GM21723 (cell line): ENCODE data around the gene NEB.
"Not testable (repeated sequence)": the region's sequence is repeated elsewhere in the genome, so short reads cannot be mapped to it uniquely, and the experiment has no call there.

Experiments
- ATAC-seq: cut with Tn5 transposase; IDR thresholded peaks from one replicate; pipeline ENCODE4 v1.9.1; 2021; ENCODE audit warnings: mild to moderate bottlenecking, moderate library complexity; ENCODE audit not compliant: unreplicated experiment

NEB gene

DNA sequence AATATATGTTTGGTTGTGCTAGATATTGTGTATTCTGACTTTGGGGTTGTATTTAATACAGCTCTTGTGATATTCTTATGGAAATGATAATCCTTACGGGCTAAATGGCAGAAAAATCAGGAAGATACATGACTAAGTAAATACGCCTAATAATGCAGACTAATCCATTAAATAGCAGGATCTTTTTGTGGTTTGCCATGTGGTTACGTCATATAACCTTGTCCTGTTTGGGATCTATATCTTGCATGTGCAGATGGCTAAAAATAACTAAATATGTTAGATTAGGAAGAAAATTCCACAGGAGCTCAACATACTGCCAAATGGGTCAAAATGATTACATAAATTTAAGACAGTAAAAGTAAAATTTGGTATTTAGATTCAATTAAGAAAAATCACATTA is 83.0 kb downstream of the NEB start:
- ATAC-seq, result no peak

DNA sequence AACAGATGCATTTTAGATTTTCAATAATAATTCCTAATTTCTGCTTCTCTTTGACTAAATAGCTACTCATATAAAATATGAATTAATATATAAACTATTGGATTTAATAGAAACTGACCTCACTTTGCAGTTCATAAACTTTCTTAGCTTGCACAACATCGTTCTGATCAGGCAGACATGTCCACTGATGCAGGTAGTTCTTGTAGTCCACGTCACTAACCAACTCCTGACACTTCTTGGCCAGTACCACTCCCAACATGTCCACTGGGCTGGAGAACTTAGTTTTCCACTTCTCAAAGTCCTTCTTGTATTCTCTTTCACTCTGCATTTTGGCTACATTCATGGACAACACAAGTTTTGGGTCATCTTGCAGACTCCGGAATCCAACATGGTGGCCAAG is 83.8 kb downstream of the NEB start:
- no peak for ATAC-seq

DNA sequence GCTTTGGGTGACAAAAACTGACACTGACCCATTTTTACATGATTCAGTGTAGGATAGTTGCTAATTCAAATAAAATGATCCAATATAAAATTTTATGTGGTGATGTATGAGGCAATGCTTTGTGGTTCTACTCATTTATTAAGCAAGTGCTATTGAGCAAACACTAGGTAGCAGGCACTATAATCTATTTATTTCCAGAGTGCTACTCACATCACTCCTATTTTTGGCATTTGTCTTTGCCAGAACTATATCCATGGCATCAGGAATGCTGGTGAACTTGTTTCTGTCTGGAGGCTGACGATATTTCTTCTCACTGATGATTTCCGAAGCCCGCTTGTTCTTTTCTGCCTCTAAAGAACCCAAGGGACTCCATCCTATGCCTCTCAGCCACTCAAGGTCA is 84.3 kb downstream of the NEB start:
- no peak for ATAC-seq

DNA sequence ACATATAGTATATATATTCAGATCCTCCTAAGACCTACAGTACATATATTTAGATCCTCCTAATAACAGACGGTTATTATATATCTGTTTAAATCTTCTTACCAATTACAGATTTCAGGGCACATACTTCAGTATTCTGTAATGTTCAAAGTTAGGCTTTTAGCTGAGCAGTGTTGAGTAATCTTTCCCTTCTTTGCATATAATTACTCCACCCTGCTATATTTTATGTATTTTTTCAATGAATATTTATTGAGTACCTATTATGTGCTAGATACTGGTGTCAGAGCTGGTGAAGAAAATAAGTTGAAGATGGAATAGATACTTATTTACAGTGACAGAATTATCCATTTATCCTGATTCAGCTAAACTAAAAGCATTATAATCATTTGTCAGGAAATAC is 84.9 kb downstream of the NEB start:
- no peak for ATAC-seq

DNA sequence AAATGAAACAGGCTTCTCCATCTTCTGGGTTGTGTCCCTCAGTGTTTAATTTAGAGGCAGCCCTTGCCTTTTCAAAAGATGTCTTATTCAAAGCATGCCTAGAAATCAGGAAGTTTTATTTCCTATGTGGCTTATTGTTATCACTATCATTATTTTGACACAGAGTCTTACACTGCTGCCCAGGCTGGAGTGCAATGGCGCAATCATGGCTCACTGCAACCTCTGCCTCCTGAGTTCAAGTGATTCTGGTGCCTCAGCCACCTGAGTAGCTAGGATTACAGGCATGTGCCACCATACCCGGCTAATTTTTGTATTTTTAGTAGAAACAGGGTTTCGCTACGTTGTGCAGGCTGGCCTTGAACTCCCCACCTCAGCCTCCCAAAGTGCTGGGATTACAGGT is 87.8 kb downstream of the NEB start:
- ATAC-seq, result not testable (repeated sequence)

DNA sequence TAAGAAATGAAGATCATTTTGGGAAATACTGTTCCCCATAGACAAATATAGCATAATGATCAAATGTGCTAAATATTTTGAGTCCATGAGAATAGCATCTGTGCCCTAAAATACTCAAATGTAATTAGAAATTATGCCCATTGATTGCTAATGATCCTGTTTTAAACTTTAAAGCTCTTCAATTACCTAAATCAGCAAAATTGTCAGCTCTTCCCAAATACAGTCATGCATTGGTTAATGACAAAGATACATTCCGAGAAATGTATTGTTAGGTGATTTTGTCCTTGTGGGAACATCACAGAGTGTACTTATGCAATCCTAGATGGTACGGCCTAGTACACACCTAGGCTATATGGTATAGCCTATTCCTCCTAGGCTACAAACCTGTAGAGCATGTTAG is 89.7 kb downstream of the NEB start:
- no peak for ATAC-seq

DNA sequence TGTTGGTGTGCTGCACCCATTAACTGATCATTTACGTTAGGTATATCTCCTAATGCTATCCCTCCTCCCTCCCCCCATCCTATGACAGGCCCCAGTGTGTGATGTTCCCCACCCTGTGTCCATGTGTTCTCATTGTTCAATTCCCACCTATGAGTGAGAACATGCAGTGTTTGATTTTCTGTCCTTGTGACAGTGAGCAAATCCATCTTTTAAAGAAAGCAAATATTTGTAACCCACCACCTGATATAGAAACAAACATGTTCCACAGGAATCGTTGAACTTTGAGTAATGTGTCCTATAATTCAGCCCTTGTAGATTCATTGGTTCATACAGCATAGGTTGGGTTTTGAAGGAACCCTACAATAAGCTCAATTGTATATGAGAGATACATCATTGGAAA is 92.4 kb downstream of the NEB start:
- ATAC-seq, result not testable (repeated sequence)

DNA sequence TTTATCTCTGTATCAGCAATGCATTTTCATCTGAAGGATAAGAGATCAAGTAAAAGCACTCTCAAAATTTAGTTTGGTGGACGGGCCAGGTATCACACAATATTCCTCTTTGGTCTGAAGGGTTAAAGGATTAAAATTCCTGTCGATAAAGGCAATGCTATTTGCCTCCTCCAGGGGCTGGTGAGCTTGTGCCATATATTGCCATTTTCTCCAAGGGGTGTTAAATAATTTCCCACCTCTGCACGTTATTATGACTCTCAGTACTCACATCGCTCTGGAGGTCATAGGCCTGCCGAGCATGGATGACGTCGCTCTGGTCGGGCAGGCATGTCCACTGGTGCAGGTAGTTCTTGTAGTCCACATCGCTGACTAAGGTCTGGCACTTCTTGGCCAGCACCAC is 94.2 kb downstream of the NEB start:
- ATAC-seq, result no peak

DNA sequence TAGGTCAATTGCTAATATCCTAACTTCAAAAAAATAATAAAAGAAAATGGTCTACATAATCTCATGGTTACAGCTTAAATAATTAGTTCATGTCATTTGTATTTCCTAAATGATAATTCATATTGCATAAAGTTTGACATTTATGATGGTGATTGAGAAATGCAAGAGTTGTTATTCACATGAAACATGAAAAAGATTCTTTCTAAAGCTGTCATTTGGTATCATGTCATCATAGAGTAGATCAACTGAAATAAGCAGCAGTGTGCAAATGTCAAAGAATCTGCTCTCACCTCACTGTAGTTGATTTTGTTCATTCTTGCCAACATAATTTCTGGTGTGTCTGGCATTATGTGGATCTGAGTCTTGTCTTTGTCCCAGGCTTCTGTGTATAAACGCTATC is 95.3 kb downstream of the NEB start:
- no peak for ATAC-seq

DNA sequence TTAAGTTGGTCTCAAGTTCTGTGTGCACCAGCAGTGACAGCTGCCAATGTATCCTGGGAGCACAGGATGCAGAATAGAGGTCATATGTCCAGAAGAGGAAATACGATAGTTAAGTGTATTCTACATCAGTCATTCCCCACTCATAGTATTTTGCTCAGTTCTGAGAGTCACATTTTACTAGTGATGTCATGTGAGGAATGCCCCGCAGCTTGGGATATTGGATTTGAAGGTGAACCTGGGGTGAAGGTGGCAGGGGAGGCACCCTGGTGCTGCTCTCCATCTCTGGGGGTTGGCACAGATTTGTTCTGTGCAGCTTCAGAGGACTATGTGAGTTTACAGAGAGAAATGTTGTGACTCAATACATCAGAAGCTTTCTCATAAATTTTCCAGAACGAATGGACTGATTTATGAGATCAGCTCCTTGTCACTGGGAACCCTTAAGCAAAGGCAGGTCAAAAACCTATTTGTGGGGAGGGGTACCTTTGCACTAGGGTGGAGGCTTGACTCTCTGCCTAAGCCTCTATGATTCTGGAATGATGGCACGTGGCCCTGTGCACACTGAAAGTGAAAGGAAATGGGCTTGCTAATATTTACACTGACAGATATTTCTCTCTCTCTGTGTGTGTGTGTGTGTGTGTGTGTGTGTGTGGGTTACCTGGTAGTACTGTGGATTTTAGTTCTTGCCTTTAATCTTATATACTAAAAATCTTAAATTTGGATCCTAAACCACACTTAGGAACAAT is 95.9 kb downstream of the NEB start:
- peak; percentile 65 for ATAC-seq

DNA sequence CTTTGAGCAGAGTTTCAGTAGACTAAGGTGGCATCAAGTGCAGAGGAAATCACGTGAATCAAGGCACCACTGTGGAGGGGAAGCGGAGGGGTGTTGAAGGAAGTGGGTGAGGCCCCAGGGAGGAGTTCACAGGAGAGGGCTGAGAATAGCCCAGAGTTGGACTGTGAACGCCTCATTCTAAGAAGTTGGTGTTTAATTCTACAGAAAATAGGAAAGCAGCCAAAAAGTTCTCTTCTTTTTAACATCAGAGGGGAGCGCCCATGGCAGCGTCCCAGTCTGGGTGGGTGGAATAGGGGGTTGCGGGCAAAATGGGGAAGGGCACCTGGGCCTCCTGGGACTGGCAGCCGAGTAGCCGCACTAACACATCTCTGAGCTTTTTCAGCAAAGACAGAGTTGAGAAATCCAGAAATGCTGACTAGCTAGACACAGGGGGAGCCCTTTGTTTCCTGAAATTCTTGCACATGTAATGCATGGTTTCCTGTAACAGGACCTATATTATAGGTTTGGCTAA is 97.0 kb downstream of the NEB start:
- ATAC-seq, result peak; percentile 58

DNA sequence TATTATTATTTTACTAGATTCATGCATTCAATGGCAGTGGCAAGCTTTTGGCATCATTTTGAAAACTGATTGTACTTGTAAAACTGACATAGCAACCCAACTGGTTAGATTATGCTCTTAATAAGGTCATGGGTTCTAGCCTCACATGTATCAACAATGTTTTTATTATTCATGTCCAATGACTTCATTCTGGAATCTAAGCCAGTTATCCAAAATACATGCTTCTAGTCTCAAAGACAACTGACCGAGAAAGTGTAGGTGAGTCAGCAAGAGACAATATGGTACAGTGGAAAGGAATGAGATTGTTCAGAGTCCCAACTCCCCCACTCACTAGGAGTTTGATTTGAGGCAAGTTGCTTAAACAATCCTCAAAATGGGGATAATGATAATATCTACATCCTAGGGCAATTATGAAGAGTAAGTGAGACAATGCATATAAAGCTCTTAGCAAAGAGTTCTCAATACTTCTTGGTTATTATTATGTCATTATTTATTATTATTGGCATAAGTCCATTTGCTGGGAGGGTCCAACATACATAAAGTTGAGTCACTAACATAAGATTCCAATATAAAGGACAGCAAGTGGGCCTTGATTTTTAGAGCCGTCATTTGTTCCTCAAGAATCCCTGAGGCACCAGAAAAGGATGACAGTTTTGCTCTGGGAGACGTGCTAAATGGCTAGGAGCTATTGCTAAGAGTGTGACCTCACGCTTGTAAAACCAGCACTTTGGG is 99.4 kb downstream of the NEB start:
- ATAC-seq, result no peak

DNA sequence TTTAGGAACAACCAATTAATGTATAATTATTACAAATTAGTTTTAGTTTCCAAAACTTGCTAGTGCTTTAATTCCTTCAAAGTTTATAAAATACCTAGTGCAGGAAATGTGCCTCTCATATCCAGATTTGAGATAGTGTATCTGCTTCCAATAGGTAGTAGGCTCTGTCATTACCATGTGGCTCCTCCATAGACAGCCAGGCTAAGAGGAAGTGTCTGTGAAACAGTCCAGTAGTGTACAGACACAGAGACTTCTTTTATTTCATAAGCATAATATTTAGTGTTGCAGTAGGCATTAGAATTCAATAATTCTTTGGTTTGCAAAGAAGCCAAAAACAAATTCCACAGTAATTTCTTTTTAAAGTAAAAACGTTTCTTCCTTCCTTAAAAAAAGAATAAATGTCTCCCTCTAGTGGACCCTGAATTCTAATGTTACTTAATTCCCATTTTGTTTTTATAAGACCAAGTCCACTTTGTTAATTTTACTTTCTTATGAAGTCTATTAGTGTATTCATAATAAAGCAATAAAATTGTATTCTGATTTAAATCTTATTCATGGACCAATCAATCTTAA is 101.2 kb downstream of the NEB start:
- no peak for ATAC-seq

DNA sequence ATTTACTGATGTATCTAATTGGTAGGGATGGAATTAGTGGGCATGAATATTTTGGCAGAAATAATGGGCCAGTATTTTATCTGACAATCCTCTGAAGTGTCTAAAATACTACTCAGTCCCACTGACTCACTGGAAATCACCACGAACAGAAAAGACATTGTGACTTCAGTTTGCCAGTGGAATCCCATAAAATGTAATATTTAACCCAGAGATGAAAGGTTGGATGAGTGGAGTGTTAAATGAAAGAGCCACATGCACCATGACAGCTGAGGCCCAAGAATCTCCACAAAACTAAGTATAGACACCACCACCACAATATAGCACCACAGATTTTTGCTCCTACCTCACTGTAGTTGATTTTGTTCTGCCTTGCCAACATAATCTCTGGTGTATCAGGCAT is 103.9 kb downstream of the NEB start:
- ATAC-seq, result no peak

DNA sequence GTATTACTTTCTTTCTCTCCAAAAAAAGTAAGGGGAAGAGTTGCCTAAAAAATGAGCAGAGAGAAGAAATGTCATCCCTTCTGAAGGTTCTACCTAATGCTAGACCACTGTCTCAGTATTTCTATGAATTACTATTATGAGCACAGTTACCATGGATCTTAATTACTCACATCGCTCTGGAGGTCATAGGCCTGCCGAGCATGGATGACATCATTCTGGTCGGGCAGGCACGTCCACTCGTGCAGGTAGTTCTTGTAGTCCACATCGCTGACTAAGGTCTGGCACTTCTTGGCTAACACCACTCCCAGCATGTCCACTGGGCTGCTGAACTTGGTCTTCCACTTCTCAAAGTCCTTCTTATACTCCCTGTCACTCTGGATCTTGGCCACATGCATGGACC is 106.9 kb downstream of the NEB start:
- ATAC-seq, result no peak

DNA sequence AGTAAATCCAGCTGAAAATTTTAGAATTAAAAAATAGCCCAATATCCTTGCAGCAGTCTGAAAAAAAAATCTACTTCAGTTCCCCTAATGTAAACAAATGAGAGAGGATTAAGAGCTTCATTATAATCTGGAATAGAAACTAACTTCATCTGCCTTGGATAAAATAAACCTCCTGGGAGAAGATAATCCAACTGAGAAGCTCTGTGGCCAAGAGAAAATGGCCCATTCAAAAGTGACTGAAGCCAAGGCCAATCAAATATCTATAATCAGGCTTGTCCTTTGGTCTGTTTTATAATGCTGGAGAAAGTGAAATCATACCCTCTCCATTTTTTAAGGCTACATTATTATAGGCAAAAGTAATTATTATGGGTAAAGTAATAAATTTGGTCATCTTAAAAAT is 110.0 kb downstream of the NEB start:
- no peak for ATAC-seq

DNA sequence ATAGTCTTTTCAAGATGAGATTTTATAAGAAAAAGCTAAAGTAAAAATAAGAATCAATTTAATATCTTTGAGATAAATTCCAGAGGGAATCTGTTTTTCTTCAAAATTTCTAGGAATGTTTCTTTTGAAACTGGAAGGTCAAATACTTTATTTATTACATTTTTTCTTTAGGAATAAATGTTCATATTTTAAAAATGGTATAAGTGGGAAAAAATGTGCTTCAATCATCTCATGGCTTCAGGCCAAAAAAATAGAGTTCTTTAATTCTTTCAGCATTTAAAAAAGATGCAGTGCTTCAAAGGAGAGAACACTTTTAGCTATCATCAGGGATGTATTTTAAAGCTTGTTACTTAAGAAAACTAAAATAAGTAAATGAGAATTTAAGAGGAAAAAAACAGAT is 110.6 kb downstream of the NEB start:
- ATAC-seq, result no peak

DNA sequence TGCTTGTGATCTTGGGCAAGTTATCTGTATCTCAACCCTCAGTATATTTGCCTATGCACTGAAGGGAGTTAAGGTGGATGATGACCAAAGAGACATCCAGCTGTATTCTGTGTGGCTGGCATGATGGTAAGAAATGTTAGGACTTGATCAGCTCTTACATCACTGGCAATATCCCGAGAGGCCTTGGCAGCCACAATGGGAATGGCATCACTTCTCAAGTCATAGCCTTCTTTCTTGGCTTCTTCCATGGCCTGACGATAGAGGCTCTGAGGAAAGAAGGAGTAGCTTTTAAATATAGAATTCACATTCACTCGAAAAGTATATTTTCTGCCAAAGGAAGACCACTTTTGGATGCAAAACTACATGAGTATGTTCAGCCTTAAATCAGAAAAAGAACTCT is 113.5 kb downstream of the NEB start:
- ATAC-seq, result no peak

DNA sequence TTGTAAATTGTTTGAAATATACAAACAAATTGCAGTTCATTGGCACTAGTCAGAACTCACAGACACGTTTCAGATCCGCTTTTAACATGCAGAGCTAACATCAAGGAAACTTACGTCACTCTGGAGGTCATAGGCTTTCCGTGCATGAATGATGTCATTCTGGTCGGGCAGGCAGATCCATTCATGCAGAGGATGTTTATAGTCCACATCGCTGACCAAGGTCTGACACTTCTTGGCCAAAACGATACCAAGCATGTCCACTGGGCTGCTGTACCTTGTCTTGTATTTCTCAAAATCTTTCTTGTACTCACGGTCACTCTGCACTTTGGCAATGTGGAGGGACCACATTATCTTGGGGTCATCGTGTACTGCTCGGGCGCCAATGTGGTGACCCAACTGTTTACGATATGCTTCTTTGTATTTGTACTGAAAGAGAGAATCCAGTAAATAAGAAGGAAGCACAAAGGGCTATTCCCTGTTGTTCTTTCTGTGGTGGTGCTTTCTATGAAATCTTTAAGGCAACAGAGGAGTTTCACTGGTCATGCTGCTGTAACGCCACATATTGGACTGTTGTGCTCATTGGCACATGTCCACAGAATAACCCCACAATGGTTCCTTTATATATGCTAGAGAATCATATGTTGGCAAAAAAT is 114.8 kb downstream of the NEB start:
- no peak for ATAC-seq

DNA sequence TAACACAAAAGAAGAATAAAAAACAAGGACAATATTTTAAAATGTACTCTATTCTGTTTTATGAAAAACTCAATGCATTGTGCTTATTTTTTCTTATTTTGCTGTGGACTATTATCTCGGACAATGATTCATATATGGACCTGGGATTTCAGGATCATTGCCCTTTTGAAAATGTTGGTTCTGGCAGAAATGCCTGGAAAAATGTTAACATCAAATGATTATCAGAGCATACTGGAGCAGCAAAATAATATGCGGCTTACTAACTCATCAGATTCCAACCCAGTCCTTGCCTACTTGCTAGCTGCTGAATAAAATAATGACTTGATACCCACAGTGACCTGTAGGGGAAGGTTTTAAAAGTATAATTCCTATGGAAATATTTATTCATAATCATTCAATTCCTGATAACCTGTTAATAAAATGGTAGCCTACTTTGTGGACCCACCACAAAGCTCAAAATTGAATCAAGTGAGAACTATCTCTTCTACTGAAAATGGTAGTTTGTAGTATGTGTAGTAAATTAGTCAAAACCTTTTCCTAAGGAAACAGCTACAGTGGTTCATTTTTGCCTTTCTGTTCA is 117.4 kb downstream of the NEB start:
- ATAC-seq, result no peak

DNA sequence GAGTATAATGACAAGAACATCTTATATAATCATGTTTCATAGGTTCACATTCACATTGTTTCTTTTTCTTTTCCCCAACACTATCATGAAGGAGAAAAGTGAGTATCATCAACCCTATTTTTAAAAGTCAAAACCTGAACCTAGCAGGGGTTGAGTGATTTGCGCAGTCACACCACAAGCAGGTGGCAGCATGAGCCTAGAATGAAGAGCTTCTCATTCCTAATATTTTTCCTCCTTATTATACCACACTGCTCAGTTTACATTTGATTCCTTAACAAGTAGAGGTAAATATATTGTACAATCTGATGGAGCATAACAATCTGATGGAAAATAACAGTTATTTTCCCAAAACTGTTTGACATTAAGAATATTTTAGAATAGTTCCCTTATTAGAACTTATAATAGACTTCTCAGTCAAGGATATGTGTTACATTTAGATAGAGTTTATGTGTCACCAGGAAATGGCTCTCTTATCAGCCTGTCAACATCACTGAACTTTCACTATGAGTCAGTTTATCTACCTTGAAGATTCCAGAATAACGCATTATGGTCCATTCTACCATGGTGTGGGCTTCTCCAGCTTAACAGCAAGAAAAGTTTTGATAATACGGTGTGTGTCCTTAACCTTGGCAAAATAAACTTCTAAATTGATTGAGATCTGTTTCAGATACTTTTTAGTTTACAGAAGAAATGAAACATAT is 119.5 kb downstream of the NEB start:
- no peak for ATAC-seq
